Measurements from ENCODE around the gene PASK.
A peak's percentile ranks its signal among the peaks of the same experiment; 100 is the strongest.
"Not testable (repeated sequence)": the region's sequence is repeated elsewhere in the genome, so short reads cannot be mapped to it uniquely, and the experiment has no call there.

PASK gene

GRCh38 chr2:241148891-241149674 is at the start of gene PASK:
Gene PASK (minus strand): TSS chr2:241149472. CDS start chr2:241143032, 6,440 bp downstream.
- DNase-seq (ENCODE audit: low read depth), result peak; percentile 78

- DNase-seq (ENCODE audit: low read depth), result no peak
These were observed 49.4 kb upstream of the PASK start for GRCh38 chr2:241198381-241199279.

DNA sequence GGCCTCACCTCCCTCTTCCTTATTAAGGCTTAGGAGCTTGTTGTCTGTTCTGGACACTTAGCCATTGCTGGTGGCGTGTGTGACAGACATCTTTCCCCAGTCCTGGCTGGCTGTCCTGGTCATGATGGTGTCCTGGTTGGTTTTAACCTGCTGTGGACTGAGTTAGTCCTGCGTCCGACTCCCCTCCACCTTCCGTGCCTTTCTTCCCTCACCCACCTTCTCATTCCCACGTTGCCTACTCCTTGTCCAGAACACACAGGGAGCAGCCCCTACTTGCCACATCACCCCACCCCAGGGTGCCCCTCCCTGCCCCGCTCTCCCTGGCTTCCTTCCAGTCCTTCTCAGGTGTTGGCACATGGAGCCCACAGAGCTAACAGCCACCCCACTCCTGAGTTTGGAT is 48.7 kb upstream of the PASK start:
- no peak for DNase-seq (ENCODE audit: low read depth)

DNA sequence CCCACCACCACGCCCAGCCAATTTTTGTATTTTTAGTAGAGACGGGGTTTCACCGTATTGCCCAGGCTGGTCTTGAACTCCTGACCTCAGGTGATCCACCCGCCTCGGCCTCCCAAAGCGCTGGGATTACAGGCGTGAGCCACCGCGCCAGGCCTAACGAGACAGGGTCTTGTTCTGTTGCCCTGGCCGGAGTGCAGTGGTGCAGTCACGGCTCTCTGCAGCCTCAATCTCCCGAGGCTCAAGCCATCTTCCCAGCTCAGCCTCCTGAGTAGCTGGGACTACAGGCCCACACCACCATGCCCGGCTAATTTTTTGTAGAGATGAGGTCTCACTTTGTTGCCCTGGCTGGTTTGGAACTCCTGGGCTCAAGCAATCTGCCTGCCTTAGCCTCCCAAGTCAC is 48.0 kb upstream of the PASK start:
- DNase-seq (ENCODE audit: low read depth), result not testable (repeated sequence)

GRCh38 chr2:241195506-241196130 is 46.3 kb upstream of the PASK start:
- DNase-seq (ENCODE audit: low read depth), result no peak

DNA sequence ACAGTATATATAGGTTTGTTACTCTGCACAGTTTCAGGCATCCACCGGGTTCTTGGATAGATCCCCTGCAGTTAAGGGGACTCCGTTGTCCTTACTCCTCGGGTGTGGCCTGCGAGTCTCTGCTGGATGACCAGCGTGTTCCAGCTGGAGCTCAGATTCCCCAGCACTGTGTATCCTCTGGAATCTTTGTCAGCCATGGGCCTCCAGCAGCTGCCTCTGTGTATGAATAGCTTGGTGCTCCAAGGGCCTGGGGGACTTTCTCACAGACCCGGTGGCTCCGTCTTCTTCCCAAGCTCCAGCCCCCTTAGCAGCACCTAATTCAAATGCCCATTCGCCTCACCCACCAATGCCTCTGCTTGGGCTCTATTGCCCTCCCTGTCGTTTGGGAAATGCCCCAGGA is 45.5 kb upstream of the PASK start:
- DNase-seq (ENCODE audit: low read depth), result no peak

DNA sequence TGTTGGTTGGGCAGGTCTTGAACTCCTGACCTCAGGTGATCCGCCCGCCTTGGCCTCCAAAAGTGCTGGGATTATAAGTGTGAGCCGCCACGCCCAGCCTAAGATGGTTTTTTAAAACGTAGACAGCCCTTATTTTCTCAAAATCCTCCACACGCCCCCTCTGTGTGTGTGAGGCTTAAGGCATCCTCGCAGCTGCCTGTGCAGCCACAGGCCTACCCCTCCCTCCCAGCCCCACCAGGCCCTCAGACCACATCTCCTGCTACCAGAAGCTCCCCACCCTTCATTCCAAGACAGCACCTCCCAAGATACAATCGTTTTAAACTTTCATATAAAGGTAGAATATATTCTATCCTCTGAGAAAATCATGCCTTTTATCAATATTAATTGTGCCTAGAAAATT is 44.0 kb upstream of the PASK start:
- no peak for DNase-seq (ENCODE audit: low read depth)

DNA sequence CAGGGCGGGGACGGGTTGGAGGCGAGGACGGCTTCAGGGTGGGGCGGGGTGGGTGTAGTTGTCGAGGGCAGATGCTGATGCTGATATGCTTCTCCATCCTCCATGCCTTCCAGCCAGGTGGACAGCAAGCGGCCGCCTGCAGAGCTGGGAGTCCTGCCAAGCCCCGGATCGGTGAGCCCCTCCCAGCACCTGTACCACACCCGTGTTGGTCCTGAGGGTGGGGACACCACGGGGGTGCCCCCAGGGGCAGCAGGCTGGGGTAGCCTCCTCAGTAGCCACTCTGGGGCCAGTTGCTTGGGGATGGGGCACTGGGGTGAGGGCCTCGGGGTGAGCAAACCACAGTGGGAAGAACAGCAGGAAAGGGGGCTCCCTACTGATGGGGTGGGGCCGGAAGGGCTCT is 41.8 kb upstream of the PASK start:
- no peak for DNase-seq (ENCODE audit: low read depth)

DNA sequence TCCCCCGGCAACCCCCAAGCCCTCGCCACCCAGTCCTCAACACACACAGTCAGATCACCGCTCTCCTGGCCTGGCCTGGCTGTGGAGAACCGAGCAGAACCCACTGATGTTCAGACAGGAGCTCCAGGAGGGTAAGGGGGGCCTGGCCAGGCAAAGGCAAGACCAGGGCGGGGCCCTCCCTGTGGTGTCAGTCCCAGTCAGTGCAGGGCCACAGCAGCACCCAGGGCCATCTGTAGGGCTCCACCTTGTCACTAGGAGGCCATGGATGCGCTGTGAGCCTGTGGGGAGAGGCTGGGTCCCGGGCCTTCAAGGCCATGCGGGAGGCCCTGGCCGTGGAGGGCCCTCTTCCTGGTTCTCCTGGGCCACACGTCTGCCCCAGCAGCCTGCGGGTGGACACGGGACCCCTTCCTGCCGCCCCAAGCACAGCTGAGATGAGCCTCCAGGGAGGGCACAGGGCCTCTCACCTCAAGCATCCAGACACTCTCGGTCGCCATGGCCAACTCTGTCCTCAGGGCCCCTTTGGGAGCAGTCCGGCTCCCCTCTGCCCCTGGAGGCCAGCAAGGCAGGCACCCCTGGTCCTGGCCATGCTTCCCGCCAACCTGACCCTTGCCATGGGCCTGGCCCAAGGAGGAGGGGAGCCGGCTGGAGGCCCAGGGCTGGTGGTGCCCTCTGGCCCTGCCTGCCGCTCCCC is 41.2 kb upstream of the PASK start:
- no peak for DNase-seq (ENCODE audit: low read depth)

DNA sequence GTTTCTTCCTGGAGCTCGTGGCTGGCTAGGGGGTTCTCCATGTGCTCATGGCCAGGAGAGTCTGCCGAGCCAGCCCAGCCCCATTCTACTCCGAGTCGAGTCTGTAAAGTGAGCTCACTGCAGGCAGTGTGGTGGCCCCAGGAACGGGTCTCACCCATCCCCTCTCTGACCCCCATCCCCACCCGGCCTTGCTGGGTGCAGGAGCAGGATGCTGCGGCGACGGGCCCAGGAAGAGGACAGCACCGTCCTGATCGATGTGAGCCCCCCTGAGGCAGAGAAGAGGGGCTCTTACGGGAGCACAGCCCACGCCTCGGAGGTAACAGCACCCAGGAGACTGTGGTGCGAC is 40.6 kb upstream of the PASK start:
- DNase-seq (ENCODE audit: low read depth), result no peak

GRCh38 chr2:241189093-241189855 is 40.0 kb upstream of the PASK start:
- no peak for DNase-seq (ENCODE audit: low read depth)

- no peak for DNase-seq (ENCODE audit: low read depth)
These were observed 39.3 kb upstream of the PASK start, which contains the start of gene ANO7 for GRCh38 chr2:241188361-241189092. Gene ANO7 (plus strand): TSS chr2:241188677. CDS start chr2:241190064, 1,387 bp downstream.

DNA sequence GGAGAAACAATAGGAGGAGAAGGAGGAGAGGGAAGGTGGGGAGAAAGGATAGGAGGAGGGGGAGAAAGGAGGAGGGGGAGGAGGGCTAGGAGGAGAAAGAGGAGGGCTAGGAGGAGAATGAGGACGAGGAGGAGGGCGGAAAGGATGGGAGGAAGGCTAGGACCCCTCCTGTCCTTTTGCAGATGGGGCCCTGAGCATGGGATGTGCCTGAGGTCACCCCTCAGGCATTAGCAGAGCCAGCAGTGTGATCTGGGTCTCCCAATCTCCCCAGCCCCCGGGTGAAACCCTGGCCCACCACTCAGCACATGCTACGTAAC is 38.6 kb upstream of the PASK start:
- no peak for DNase-seq (ENCODE audit: low read depth)

DNA sequence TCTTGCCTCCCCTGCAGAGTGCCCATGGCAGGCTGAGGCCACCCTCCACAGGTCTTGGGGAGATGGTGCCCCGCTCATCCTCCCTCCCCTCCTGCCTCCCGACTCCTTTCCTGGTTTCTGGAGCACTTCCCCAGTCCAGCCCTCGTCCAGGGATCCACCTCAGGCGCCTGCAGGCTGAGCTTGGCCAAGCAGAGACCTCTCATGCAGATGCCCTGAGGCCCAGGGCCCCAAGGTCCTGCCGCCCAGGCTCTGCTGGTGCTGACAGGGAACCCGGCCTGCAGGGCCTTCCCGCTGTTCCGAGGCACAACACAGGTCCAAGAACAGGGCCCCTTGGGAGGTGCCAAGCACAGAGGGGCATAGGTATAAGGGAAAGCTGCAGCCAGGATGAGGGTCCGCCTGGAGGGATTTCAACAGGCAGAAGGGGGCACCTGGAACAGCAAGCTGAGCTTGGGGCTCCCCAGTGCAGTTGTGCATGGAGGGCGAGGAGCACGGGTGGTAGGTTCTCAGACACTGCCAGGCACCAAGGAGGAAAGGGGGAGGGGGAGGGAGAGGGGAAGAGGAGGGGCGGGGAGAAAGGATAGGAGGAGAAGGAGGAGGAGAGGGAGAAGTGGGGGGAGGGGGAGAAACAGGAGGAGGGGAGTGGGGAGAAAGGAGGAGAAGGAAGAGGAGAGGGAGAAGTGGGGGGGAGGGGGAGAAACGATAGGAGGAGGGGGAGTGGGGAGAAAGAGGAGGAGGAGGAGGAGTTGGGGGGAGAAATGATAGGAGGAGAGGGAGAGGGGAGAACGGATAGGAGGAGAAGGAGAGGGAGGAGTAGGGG is 38.0 kb upstream of the PASK start:
- DNase-seq (ENCODE audit: low read depth), result no peak

GRCh38 chr2:241185961-241186360 is 36.7 kb upstream of the PASK start:
- no peak for DNase-seq (ENCODE audit: low read depth)

DNA sequence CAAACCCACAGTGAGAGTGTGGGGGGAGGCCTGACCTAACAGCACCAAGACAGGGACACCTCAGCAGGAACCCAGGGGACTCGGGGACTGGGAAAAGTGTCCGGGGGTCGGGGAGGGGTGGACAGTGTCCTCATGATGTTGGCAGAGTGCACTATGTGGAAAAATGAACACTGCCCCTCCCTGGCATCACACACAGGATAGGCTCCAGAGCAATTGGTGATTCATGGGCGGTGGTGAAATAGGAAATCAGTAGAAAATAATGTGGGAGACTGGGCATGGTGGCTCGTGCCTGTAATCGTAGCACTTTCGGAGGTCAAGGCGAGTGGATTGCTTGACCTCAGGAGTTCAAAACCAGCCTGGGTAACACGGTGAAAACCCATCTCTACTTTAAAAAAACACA is 35.6 kb upstream of the PASK start:
- DNase-seq (ENCODE audit: low read depth), result no peak

DNA sequence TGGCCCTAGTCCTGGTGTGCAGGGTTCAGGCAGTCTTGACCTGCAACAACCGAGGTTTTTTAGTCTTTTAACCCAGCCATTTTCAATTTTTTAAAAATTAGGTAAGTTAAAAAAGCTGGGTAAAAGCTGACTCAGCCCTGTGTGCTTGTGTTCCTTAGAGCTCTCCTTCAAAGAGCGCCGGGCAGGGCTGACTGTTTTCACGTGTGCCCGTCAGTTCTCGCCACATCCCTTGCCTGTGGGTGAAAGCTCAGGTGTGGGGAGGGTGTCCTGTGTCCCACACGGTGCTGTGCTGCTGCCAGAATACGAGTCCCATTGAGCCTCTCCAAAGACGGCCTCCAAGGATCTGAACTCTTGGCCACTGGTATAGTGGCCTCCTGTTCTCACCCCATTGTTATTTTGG is 33.9 kb upstream of the PASK start:
- no peak for DNase-seq (ENCODE audit: low read depth)

DNA sequence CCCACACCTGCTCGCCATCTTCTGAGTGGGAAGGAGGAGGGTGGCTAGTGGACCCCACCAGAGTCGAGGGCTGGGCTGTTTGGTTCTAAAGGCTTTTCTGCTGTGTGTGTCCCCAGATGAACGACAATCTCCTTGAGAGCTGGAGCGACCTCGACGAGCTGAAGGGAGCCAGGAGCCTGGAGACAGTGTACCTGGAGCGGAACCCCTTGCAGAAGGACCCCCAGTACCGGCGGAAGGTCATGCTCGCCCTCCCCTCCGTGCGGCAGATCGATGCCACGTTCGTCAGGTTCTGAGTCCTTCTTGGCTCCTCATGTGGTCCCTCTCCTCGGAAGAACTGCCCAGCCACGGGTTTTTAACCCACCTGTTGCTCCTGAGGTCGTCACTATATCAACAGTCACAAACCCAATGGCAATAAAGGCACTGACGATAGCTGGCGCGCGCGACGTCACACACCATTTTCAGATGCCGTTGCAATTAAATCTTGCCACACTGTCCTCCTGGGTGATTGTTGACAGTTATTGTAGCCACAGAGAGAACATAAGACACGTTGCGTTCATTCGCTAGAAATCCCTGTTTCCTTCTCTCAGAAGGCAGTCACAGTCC is 33.4 kb upstream of the PASK start:
- DNase-seq (ENCODE audit: low read depth), result no peak

DNA sequence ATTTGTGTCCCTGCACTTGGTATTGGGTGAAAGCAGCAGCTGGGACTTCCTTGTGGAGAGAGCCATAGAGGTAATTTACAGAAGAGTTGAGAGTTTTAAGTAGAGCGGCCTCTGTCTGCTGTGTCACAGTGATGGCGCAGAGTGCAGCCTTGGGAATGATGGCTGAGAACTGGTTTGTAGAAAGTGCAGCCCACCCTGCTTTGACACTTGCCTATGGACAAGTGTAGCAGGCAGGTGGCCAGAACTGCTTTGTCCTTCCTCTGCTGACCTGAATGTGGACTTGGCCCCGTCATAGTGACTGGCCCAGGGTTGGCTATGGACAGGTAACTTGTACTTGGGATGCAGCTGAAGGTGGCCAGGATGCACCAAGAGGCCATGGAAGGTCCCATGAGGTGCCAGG is 32.9 kb upstream of the PASK start:
- DNase-seq (ENCODE audit: low read depth), result no peak

DNA sequence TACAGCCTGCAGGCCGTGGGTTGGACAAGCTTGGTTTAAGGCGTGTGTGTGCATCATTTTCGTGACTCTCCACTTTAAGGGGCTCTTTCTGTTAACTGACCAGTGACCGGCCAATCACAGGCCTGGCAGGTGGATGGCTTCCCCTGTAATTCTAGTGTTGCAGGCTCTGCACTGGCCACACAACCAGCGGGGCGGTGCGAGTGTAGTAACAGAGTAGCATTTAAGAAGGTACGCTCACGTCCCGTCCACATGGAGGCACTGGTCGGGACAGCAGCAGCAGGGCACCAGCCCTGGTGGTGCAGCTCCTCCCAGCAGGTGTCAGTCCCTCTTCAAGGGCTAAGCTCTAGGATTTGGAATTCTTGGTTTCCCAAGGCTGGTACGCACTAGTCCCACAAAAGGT is 31.2 kb upstream of the PASK start:
- no peak for DNase-seq (ENCODE audit: low read depth)
